ENCODE results near the gene LRIG1.

GRCh38 chr3:66437341-66437929 is 63.4 kb downstream of the LRIG1 start:
- no peak for TF ChIP-seq CTCF (IDR thresholded peaks at IDR 0.05; ENCODE audit: insufficient read depth, low read length)
- TF ChIP-seq GABPA (IDR thresholded peaks at IDR 0.05; ENCODE audit: low read depth): no peak
- no peak for TF ChIP-seq POLR2AphosphoS5 (IDR thresholded peaks at IDR 0.05; ENCODE audit: low read depth)
- TF ChIP-seq REST (IDR thresholded peaks at IDR 0.05; ENCODE audit: insufficient replicate concordance, low read depth): no peak
